ENCODE data around the gene HIRA.
A peak's percentile ranks its signal among the peaks of the same experiment; 100 is the strongest.
"Not testable (repeated sequence)": the region's sequence is repeated elsewhere in the genome, so short reads cannot be mapped to it uniquely, and the experiment has no call there.

HIRA gene

DNA sequence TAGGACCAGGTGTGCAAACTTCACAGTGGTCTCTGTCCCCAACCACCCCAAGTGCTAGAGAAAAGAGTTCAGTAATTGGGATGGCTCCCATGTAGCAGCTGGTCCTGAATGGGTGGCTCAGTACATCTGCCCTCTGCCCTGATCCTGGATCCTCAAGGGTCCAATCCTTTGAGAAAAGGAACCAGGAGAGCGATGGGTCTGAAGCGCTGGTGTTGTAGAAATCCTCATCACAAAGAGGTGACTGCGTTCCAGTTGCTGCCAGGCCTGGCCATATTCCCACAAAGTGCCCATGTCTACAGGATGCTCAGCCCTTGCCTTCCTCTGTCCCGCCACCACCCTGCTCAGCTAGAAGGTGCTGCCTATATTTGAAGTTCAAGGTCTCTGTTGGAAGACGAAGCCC lies 22.2 kb upstream of the HIRA start:
- peaks cover 13% of the 10 kb centered on the region for H3K4me1 Mint-ChIP-seq (ENCODE audit: low read depth)
- H3K36me3 Mint-ChIP-seq (ENCODE audit: low read depth) = peaks cover 44% of the 10 kb centered on the region
- no peaks in the 10 kb centered on the region for H3K27me3 Mint-ChIP-seq (ENCODE audit: low read depth)
- H3K27ac Mint-ChIP-seq = no peak overlapping the region
- H3K4me3 Mint-ChIP-seq = no peak overlapping the region
- no peaks in the 10 kb centered on the region for H3K9me3 Mint-ChIP-seq

DNA sequence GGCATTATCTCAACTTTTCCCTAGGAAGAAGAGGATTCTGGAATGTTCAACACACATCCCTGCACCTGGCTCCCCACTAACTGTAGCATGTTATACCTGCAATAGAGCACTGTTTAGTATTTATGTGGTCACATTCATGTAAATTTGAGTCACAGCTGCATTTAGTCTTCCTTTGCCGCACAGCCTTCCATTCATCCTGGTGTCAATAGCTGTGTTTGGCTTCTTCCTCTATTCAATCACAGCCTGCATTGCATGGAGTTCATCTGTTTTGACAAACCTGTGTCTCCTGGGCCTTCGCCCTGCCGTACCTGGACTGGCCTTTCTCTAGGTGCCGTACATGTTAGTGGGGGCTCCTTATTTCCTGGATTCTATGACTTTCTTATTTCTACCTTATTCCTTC lies 20.0 kb upstream of the HIRA start:
- H3K36me3 Mint-ChIP-seq (ENCODE audit: low read depth) = peaks cover 42% of the 10 kb centered on the region
- no peaks in the 10 kb centered on the region for H3K9me3 Mint-ChIP-seq
- H3K27me3 Mint-ChIP-seq (ENCODE audit: low read depth) = no peaks in the 10 kb centered on the region
- H3K27ac Mint-ChIP-seq = no peak overlapping the region
- H3K4me1 Mint-ChIP-seq (ENCODE audit: low read depth) = peaks cover 22% of the 10 kb centered on the region
- no peak overlapping the region for H3K4me3 Mint-ChIP-seq

DNA sequence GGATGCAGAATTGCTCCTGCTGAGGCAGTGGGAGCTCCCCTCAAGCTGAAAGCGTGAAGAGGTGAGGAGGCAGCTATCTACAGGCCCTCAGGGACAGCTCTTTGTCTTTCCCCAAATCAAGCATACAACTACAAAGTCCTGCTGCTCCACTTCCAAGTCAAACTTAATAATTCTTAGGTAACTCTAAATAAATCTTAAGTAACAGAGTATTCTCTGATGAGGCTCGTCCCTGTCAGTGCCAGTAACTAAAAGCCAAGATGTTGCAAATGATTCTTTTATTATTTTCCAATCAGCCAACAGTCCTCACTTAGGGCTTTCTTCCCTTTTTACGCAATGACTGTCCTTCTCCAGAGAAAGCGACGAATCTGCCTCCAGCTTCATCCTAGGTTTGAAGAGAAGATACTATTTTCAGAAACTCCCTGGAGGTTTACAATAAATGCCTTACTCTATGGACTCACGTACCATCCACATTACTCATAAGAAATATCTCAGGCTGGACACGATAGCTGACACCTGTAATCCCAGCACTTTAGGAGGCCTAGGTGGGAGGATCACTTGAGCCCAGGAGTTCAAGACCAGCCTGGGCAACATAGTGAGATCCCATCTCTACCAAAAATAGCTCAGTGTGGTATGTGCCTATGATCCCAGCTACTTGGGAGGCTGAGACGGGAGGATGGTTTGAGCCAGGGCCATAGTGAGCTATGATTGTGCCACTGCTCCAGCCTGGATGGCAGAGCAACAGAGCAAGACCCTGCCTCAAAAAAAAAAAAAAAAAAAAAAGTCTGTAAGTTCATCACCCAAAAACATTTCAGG lies 19.0 kb upstream of the HIRA start:
- Mint-ChIP-seq H3K9me3 (no peaks in the 10 kb centered on the region), H3K36me3 (ENCODE audit: low read depth) (peaks cover 42% of the 10 kb centered on the region), H3K27me3 (ENCODE audit: low read depth) (no peaks in the 10 kb centered on the region), H3K27ac (no peak overlapping the region), H3K4me3 (no peak overlapping the region), H3K4me1 (ENCODE audit: low read depth) (peaks cover 23% of the 10 kb centered on the region)

DNA sequence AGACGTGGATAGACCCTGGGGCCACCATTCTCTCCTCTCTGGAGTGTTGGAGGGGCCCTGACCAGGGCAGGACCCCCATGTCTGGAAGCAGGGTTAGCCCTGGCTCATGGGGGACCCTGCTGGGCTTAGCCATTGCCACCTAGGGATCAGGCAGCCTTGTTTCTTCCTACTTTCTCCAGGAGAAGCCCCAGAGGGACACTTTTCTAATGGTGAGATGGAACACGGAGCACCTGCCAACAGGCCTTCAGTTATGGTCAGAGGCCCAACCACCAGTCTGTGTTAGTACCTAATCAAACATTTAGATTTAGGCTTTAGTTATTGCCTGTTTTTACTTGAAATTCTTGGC lies 17.9 kb upstream of the HIRA start:
- H3K27me3 Mint-ChIP-seq (ENCODE audit: low read depth) = no peaks in the 10 kb centered on the region
- H3K36me3 Mint-ChIP-seq (ENCODE audit: low read depth) = peaks cover 34% of the 10 kb centered on the region
- H3K4me1 Mint-ChIP-seq (ENCODE audit: low read depth) = peaks cover 28% of the 10 kb centered on the region
- H3K9me3 Mint-ChIP-seq = no peaks in the 10 kb centered on the region
- H3K27ac Mint-ChIP-seq = peak overlapping the region; percentile 55
- H3K4me3 Mint-ChIP-seq = no peak overlapping the region

DNA sequence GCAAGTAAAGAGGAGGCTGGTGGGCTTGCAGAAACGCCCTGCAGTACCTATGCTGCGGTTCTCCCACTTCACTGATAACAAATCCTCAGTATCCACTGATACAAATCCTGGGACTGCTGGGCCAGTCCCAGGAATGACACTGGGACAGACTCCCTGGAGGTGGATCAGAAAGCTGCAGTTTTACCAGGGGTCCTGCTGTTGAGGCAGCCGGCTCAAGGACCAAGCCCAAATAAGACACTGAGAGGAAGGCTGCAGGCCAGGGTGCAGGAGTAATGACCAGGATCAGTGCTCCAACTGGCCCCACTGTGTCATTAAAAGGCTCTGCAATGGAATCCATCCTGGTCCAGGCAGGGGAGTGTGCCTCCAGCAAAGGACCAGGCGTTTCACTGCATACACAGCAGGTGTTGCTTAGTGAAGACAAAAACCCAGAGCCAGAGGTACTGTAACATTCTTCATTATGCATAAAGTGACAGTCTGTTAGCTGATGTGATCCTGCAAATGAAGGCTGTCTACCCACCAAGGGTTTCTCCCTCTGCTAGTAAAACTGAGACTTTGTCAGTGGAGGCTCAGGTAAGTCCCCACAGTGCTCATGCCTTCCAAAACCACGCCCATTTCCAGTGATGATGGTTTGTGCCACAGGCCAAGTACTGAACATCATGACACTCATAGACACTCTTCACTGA lies 17.3 kb upstream of the HIRA start:
- Mint-ChIP-seq H3K4me3 (peak overlapping the region; percentile 100), H3K36me3 (ENCODE audit: low read depth) (peaks cover 32% of the 10 kb centered on the region), H3K9me3 (no peaks in the 10 kb centered on the region), H3K27me3 (ENCODE audit: low read depth) (no peaks in the 10 kb centered on the region), H3K4me1 (ENCODE audit: low read depth) (peaks cover 30% of the 10 kb centered on the region), H3K27ac (peak overlapping the region; percentile 99)

DNA sequence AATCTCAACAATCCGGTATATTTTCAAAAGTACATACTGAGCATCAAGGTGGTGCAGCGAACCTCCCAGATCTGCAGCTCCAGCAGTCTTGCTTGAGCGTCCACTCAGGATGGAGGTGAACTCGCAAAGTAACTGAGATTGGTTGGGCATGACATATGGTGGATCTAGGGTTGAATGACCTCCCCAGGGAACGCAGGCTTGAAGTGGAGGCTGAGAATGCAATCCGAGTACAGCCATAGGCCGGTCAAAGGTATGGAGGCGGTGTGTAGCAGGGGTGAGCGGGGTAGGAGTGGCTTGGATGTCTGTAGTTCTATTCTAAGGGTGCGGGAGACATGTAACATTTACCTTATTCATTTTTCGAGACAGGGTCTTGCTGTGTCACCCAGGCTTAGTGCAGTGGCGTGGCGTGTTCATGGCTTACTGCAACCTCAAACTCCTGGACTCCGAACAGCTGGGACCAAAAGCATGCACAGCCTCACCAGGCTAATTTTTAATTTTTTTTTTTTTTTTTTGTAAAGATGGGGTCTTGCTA lies 16.6 kb upstream of the HIRA start:
- Mint-ChIP-seq H3K4me3 (peak overlapping the region; percentile 100), H3K36me3 (ENCODE audit: low read depth) (peaks cover 28% of the 10 kb centered on the region), H3K27ac (peak overlapping the region; percentile 99), H3K27me3 (ENCODE audit: low read depth) (no peaks in the 10 kb centered on the region), H3K4me1 (ENCODE audit: low read depth) (peaks cover 32% of the 10 kb centered on the region), H3K9me3 (no peaks in the 10 kb centered on the region)

DNA sequence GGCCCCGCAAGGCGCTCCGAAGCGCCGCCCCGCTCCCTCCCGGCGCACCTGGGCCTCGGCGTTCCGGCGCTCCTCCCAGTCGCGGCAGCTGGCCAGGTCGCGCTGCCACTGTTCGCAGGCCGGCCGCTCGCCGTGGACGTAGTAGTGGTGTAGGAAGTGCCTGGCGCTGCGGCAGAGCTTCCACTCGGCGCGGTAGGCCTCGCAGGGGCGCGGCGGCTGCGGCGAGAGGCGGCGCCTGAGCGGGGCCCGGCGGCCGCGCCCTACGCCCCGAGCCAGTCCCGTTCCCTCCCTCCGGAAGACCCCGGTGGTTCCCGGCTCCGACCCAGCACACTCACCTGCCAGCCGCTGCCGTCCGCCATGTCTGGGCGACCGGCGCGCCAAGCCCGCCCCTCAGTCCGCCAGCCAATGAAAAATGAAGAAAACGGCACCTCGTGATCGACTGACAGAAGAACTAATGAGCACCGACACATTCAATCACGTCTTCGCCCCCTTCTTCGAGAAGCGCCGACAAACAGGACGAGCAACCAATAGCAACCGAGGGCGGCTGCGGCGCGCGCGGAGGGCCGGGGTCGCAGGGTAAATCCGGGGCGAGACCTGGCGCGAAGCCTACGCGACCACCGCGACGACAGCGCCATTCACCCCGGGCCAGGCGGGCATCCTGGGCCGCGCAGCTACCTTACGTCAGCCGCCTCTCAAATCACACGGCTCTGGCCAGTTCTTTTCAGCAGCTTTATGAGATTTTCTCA lies 16.0 kb upstream of the HIRA start, which contains the start of gene C22orf39:
C22orf39 (minus strand) TSS at position 382 of the 746 bp plus-strand sequence; CDS start at position 359, 23 bp downstream.
- Mint-ChIP-seq H3K4me1 (ENCODE audit: low read depth) (peaks cover 33% of the 10 kb centered on the region), H3K36me3 (ENCODE audit: low read depth) (peaks cover 24% of the 10 kb centered on the region), H3K27ac (peak within 1 kb of the TSS; percentile 99), H3K9me3 (no peaks in the 10 kb centered on the region), H3K4me3 (peak within 1 kb of the TSS; percentile 100), H3K27me3 (ENCODE audit: low read depth) (no peaks in the 10 kb centered on the region)

DNA sequence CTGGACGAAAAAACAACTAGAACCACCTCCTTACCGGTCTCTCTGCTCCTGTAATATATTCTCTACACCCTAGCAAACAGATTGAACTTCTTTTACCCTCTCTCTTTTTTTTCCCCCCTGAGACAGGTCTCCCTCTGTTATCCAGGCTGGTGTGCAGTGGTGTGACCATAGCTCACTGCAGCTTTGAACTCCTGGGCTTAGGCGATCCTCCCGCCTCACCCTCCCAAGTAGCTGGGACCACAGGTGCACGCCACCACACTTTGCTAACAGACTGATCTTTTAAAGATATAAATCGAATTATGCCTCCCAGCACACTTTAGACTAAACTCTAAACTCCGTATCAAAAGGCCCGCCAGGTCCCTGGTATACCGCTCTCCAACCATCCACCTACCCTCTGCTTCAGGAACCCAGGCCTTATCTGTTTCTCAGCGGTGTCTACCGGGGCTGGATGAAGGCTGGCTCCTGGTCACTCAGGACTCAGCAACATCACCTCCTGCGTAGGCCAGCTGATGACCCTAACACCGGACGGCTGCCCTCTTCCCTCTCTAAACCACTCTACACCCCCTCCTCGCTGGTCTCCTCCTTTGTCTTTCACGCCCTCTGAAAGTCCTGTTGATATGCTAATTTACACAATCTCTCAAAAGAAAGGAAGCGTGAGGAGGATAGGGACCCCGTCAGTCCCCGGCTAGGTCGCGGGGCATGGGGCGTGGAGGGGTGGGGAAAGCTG lies 15.2 kb upstream of the HIRA start:
- peak overlapping the region; percentile 80 for H3K27ac Mint-ChIP-seq
- no peaks in the 10 kb centered on the region for H3K9me3 Mint-ChIP-seq
- H3K27me3 Mint-ChIP-seq (ENCODE audit: low read depth) = no peaks in the 10 kb centered on the region
- H3K4me1 Mint-ChIP-seq (ENCODE audit: low read depth) = peaks cover 33% of the 10 kb centered on the region
- peaks cover 22% of the 10 kb centered on the region for H3K36me3 Mint-ChIP-seq (ENCODE audit: low read depth)
- H3K4me3 Mint-ChIP-seq = peak overlapping the region; percentile 100

DNA sequence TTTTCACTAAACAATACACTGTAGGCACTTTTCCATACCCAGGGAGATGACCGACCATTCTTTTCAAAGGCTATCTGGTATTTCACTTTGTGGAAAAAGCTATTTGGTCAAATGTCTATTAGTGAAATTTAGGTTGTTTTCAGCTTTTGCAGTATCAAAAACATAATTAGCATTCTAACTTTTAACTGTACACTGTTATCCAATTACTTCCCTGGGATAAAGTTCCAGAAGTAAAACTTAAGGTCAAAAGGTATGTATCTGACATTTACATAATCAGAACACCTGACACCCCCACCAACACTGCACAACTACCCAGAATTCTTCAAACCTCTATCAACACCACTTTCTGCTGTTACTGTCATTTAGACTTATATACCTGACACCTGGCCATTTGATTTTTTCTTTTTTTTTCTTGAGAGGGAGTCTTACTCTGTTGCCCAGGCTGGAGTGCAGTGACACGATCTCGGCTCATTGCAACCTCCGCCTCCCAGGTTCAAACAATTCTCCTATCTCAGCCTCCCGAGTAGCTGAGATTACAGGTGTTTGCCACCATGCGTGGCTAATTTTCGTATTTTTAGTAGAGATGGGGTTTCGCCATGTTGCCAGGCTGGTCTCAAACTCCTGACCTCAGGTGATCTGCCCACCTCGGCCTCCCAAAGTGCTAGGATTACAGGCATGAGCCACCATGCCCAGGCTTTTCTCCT lies 13.9 kb upstream of the HIRA start:
- peaks cover 18% of the 10 kb centered on the region for H3K36me3 Mint-ChIP-seq (ENCODE audit: low read depth)
- H3K27ac Mint-ChIP-seq = peak overlapping the region; percentile 29
- H3K27me3 Mint-ChIP-seq (ENCODE audit: low read depth); H3K9me3 Mint-ChIP-seq: not testable (repeated sequence)
- peaks cover 33% of the 10 kb centered on the region for H3K4me1 Mint-ChIP-seq (ENCODE audit: low read depth)
- peak overlapping the region; percentile 14 for H3K4me3 Mint-ChIP-seq

DNA sequence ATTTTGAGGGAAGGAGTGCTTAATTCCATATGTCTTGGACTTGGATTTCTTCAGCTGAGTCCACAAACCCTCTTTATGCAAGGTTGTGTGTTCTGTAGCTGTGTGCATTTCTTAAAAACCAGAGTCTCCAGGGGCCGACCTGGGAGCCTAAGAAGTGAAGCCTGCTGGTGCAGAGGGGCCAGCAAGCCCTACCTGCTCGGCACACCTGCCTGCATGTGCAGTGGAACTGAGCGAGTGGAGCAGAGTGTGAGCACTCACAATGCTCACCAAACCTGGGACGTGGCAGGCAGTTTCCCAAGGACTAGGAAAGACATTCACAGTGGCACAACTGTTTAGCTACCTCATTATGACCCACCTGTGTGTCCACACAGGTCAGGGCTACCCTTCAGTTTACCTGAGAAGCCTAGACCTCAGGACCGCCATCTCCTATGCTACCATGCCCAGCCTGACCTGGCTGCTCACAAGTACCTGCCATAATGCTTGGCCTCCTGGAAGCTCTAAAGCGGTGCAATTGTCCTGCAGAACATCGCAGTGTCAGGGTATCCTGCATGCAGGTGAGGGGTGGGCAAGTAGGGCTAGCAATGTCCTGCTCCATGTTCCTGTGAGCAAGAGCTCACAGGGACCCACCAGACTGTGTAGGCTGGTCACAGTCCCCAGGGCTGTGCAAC lies 12.1 kb upstream of the HIRA start:
- Mint-ChIP-seq H3K36me3 (ENCODE audit: low read depth) (peaks cover 19% of the 10 kb centered on the region), H3K9me3 (no peaks in the 10 kb centered on the region), H3K27ac (no peak overlapping the region), H3K4me3 (no peak overlapping the region), H3K27me3 (ENCODE audit: low read depth) (no peaks in the 10 kb centered on the region), H3K4me1 (ENCODE audit: low read depth) (peaks cover 26% of the 10 kb centered on the region)

DNA sequence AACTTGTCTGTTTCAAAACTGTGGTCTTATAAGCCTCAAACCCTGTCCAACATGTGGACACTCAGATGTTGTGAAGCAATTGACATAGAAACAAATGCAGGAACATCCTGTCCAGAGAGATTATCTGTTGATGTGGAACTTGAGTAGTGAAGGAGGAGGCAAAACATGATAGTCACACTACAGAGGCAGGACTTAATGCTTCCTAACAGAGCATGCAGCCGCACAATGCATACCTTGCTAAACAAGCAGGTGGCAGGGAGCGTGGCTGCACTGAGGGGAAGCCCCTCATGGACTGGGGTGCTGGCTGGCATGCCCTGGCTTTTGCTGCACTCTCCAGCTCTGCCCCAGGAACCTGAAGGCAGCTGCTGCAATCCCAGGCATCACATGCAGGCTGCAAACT lies 10.6 kb upstream of the HIRA start:
- peaks cover 19% of the 10 kb centered on the region for H3K36me3 Mint-ChIP-seq (ENCODE audit: low read depth)
- no peak overlapping the region for H3K4me3 Mint-ChIP-seq
- peaks cover 18% of the 10 kb centered on the region for H3K4me1 Mint-ChIP-seq (ENCODE audit: low read depth)
- no peaks in the 10 kb centered on the region for H3K9me3 Mint-ChIP-seq
- no peak overlapping the region for H3K27ac Mint-ChIP-seq
- H3K27me3 Mint-ChIP-seq (ENCODE audit: low read depth) = no peaks in the 10 kb centered on the region

DNA sequence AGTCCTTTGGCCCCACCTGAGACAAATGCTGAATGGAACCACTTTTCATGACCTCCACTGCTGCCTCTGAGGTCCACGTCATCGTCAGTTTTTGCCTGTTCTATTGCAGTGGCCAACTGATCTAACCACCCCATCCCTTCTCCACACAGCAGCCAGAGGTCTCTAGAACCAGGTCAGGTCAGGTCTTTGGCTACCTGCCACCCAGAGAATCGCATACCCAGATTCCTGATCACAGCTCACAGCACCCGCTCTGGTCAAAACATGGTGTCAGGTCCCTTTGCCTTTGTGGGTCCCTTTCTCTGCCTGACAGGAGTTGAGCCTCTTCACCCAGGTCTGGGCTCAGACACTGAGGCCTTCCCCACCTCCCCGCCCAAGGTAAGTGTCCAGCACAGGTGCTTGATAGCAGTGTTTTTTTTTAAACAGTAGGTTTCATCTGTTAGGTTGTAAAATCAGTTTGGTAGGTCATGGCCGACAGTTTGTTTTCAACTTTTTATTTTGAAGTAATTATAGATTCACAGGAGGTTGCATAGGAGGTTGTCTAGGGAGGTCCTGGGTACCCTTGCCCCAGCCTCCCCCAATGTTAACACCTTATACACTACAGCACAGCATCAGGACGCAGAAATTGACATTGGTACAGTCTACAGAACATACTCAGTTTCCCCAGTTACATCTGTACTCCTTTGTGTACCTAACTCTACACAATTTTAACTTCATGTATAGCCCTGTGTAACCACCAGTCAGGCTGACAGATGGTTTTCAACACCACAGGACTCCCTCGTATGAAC lies 9.1 kb upstream of the HIRA start:
- no peak overlapping the region for H3K27ac Mint-ChIP-seq
- no peaks in the 10 kb centered on the region for H3K9me3 Mint-ChIP-seq
- H3K4me1 Mint-ChIP-seq (ENCODE audit: low read depth) = peaks cover 9% of the 10 kb centered on the region
- no peaks in the 10 kb centered on the region for H3K27me3 Mint-ChIP-seq (ENCODE audit: low read depth)
- peaks cover 15% of the 10 kb centered on the region for H3K36me3 Mint-ChIP-seq (ENCODE audit: low read depth)
- no peak overlapping the region for H3K4me3 Mint-ChIP-seq

DNA sequence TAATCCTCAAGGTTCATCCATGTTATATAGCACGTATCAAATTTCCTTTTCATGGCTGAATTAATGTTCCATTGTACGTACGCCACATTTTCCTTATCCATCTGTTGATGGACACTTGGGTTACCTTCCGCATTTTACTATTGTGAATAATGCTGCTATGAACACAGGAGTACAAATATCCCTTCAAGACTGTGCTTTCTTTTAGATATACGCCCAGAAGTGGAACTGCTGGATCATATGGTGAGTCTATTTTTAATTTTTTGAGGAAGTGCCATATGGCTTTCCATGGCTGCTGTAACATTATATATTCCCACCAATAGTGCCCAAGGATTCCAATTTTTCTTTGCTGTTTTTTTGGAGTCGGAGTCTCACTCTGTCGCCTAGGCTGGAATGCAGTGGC lies 6.8 kb upstream of the HIRA start:
- Mint-ChIP-seq H3K27ac (no peak overlapping the region), H3K4me1 (ENCODE audit: low read depth) (peaks cover 4% of the 10 kb centered on the region), H3K27me3 (ENCODE audit: low read depth) (no peaks in the 10 kb centered on the region), H3K36me3 (ENCODE audit: low read depth) (peaks cover 16% of the 10 kb centered on the region), H3K4me3 (no peak overlapping the region), H3K9me3 (no peaks in the 10 kb centered on the region)
